ENCODE data around the gene ZRANB3.

DNA sequence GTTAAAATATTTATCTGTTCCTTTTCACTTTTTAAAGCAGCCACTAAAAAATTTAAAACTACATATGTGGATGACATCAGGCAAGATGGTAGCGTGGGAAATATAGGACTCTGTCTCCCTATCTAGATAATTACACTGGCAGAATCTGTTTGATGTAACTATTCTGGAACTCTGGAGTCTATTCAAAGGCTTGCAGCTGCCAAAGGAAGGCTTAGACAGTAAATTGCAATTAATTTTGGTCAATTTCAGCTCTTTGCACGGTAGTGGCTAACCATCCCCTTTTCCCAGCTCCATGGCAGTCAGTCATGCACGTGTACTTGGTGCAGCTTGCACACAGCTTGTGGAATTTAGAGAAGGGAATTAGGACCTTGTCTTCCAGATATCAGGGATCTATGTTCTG, 343.7 kb downstream of the ZRANB3 start:
- no peak for TF ChIP-seq CTCF (IDR thresholded peaks at IDR 0.05)
- TF ChIP-seq POLR2A (IDR thresholded peaks at IDR 0.05) = no peak
- TF ChIP-seq POLR2AphosphoS5 (IDR thresholded peaks at IDR 0.05) = no peak
